GM21723 (cell line): ENCODE data around the gene HLA-DMB.
"Not testable (repeated sequence)": the region's sequence is repeated elsewhere in the genome, so short reads cannot be mapped to it uniquely, and the experiment has no call there.

ENCODE experiments used
- ATAC-seq: cut with Tn5 transposase; IDR thresholded peaks from one replicate; pipeline ENCODE4 v1.9.1; 2021; ENCODE audit warnings: mild to moderate bottlenecking, moderate library complexity; ENCODE audit not compliant: unreplicated experiment

Gene HLA-DMB

DNA sequence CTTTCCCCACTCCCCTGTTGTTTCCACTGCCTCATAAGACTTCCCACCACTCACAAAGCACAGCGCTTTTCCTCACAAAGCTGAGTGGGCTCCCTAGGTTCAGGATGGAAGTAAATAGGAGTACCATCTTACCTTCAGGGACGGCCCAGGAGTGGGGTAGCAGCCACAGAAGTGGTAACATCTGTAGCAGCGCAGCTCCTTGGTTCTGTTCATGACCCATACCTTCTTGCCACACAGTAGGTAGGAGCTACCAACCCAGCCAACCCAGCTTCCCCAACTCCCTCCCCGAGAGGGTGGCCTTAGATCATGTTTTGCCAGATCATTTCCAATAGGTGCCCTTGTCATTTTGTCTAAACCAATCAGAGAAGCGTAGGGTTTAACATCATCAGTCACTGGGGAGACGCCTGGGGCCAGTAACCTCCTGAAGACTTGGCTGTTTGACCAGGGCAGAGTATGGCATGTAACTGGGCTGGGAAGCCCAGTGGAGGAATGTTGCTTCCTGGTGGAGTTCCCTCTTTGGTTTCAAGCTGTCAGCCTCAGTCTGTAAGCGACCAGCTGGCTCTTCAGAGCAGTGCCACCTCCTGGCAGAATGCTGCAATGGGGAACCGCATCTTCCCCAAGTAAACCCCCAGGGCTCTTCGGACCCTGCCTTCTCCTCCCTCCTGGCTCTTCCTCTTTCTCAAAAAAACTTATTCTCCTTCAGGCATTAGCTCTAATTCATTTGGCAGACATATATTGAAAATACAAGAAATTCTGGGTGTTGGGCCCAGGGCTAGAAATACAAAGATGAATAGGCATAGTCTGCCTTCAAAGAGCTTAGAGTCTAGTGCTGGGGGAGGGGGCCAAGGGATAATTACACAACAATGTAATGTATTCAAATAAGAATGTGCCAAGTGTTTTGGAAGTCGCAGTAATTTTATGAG, 12.2 kb upstream of the HLA-DMB start, which contains the start of gene HLA-DMA:
HLA-DMA (minus strand) TSS at position 281 of the 923 bp plus-strand sequence; CDS start at position 220, 61 bp downstream.
- ATAC-seq: peak; percentile 85

- ATAC-seq: no peak
Observed at GRCh38 chr6:32950449-32950848, 9.6 kb upstream of the HLA-DMB start.

GRCh38 chr6:32950010-32950409, 9.2 kb upstream of the HLA-DMB start:
- no peak for ATAC-seq

DNA sequence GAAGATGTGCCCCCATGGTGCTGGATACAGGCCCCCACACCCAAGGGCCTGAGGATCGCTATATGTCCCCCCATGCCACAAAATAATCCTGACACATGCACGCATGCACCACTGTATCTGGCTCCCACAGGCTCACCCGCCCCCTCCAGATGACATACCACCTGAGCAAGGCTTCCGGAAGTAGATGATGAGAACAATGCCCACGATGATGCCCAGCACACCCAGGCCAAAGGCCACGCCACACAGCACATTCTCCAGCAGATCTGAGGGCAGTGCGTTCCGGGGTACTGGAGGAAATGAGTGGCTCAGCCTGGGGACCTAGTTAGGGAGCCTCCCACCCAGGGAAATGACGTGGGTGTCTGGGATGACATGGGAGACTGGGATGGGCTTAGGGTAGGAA, 8.3 kb upstream of the HLA-DMB start:
- no peak for ATAC-seq

DNA sequence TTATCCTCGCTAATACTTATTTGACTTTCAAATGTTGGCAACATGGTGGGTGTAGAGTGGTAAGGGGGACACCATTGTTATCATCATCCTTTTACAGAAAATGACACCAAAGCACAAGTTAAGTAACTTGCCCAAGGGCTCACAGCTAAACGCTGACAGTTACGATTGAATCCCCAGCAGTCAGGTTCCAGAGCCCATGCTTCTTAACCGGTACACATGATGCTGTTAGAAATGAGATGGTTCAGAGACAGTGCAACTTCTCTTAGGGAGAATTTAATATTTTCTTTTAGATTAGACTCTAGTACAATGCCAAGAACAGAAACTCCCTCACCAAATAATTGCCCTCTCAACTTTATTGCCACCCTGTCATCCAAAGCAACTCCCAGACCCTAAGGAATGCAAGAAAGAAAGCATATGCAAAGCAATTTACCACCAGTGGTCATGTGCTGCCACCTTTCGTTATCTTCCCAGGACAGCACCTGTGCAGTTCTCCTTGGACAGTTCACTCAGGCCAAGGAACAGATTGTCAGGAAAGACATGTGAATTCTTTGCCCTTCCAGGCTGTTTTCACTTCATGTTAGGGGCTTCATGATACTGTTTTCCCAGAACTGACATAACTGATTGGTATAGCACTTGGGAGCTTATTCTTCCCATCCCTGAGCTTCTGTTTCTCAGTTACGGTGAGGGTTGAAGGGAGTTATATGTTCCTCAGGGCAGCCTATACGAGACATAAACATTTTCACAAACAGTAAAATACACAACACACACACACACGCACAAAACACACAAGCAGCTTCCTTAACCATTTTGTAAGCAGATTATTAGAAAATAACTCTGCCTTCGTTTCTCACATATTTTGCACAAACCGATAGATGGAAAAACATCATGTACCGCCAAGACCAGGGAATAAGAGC, 7.0 kb upstream of the HLA-DMB start:
- no peak for ATAC-seq

GRCh38 chr6:32946893-32947292, 6.1 kb upstream of the HLA-DMB start:
- no peak for ATAC-seq

GRCh38 chr6:32945953-32946352, 5.1 kb upstream of the HLA-DMB start:
- no peak for ATAC-seq

DNA sequence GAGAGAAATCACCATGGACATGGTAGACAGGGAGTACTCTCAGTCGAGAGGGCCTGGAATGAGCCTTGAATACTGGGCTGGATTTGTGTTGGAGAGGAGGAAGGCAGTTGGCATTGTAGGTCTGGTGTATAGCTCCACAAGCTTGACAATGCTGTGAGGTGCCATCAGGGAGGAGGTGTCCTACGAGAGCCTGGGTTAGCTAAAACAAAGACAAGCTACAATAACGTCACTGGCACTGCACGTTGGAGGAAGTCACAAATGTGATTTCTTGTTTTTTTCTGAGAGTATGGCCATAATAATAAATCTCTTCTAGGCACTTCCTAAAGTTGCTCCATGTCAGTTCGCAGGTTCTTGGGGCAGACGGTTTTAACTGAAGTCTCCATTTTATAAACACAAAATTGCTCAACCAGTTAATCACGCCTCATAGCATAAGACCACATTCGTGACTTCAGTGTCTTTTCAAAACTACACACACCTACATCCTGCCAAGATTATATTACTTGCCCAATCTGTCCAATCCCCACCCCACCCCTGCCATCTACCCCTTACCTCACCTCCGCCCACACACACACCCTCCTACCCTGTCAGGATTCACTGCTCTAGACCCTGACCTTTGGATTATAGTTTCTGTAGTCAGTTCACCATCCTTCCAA, 4.4 kb upstream of the HLA-DMB start:
- no peak for ATAC-seq

- peak; percentile 40 for ATAC-seq
Observed at GRCh38 chr6:32943864-32944649, 3.2 kb upstream of the HLA-DMB start.

- ATAC-seq: not testable (repeated sequence)
Observed at GRCh38 chr6:32942555-32943123, 1.8 kb upstream of the HLA-DMB start.

DNA sequence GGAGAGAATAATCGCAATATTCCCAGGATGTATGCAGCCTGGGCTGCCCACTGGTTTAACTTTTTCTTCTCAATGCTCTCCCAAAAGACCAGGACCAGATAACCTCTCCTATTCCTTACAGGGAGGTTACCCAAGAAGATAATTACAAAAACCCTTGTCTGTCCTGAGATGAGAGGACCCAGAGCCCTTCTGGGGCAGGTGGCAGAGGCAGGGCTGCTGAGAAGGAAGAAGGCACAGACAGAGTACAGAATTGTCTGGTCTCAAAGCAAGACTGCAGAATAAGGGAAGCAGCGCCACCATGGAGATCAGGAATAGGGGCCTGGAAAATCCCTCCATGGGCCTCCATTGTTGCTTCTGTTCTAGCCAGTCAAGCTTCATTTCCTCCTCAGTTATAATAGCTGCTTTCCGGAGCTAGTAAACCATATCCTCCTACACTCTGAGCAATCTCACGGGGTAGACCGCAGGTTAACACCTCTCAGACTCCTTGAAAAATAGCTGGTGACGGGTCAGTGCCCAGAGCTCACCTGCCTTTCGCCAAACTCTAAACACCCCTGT, 463 bp upstream of the HLA-DMB start:
- ATAC-seq: peak; percentile 55

DNA sequence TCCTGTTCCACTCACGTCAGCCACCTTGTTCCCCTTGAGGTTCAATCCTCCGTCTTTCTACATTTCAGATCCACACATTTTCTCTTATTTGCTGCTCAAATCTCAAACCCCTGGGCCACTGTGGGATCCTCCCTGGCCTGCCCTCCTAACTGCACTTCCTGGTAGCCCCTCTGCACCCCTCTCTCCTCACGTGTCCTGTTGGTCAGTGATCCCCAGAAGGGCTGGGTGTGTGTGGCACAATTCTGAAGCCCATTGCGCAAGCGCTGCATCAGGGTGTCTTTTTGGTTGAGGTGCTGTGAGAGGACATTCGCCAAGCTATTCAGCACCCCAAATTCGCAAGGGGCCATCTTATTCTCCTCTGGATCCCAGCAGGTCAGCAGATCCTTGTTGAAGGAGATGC, 2.3 kb downstream of the HLA-DMB start:
- ATAC-seq: no peak

DNA sequence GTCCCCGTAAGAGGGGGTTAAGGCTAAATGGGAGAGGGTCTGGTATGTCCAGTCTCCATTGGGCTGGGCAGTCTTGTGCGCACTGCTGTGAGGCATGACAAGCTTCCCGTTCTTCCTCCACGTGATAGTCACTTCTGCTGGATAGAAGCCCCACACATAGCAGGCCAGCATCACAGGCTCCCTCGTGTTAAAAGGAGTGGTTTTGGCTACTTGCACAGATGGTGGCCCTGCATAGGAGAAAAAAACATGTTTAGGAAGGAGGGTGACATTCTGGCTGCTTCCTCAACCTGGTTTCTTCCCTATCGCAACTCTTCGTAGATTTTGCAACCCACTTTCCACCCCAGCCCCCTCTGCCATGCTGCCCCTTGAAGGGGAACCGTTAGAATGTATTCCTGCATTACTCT, 3.6 kb downstream of the HLA-DMB start:
- no peak for ATAC-seq

- ATAC-seq: no peak
Observed at GRCh38 chr6:32936239-32937152, 4.3 kb downstream of the HLA-DMB start.

DNA sequence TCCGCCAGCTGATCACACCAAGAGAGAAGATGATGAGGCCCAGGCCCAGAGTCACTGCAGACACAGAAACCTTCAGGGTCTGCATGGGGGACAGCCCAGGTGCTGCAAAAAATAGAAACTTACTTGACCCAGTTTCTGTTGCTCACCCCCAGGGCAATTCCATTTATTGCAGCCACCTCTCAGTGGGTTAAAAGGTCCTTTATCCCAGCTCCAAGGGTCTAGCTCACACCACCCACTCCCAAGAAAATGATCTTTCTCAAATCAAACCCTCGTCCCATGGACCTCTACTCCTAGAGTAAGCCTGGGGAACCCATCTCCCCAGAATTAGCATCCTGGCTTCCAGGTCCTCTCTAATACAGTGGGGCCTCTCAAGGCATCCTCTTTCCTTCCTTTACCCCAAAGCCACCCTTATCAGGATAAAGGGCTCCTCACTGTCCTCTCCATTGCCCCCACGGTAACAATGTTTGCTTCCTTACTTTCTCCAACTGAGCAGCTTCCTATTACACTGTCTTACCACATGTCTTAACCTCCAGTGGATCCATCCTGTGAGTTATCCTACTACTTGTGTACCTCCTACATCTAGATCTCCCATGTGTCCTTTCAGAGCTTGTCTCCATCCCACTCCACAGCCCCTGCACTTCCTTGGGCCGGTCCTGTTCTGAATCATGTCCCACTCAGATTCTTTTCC, 5.1 kb downstream of the HLA-DMB start:
- ATAC-seq: no peak

DNA sequence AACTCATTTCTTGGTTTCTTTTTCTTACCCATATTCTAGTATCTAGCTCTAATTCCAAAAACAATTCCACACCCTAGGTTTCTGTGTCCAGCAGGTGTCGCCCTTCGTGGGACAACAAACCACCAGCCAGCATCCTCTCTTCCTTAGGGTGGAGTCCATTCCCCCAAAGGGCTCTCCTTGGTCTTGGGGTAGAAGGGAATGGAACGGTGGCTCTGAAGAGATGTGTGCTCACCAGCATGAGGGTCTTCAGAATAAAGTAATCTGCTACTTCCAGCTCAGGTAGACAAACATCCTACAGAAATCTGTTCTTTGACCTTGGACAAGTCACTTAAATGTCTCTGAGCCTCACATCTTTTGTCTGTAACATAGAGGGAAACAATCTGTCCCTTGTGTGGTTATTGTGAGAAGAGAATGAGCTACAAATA, 7.2 kb downstream of the HLA-DMB start:
- no peak for ATAC-seq

GRCh38 chr6:32932132-32932868, 8.5 kb downstream of the HLA-DMB start:
- no peak for ATAC-seq
